Measurements from ENCODE around the gene AQP9.
"Not testable (repeated sequence)": the region's sequence is repeated elsewhere in the genome, so short reads cannot be mapped to it uniquely, and the experiment has no call there.

AQP9 gene

GRCh38 chr15:58174709-58175108 is 36.5 kb downstream of the AQP9 start:
- Histone ChIP-seq H3K9ac (ENCODE audit: low read length in 5 of 5) (no peak overlapping the region), H3K27me3 (ENCODE audit: control insufficient read depth in 5 of 5, insufficient read depth in 4 of 5, low read length in 5 of 5) (peaks cover 0 to 3% (median 0%) of the 10 kb centered on the region in 5 donors), H3K27ac (ENCODE audit: low read depth, low read length) (no peak overlapping the region), H3K36me3 (ENCODE audit: control insufficient read depth in 5 of 5, insufficient read depth in 5 of 5, low read length in 5 of 5) (no peaks in the 10 kb centered on the region), H3K9me3 (ENCODE audit: control insufficient read depth in 5 of 5, low read length in 5 of 5) (no peaks in the 10 kb centered on the region), H3K4me1 (ENCODE audit: control insufficient read depth in 5 of 5, insufficient read depth in 5 of 5, low read length in 5 of 5) (peaks cover 0 to under 1% (median 0%) of the 10 kb centered on the region in 5 donors), H3K4me3 (ENCODE audit: low read depth in 1 of 5, low read length in 5 of 5) (no peak overlapping the region)

GRCh38 chr15:58175955-58176354 is 37.8 kb downstream of the AQP9 start:
- peaks cover 0 to 3% (median 0%) of the 10 kb centered on the region in 5 donors for H3K27me3 ChIP-seq (ENCODE audit: control insufficient read depth in 5 of 5, insufficient read depth in 4 of 5, low read length in 5 of 5)
- no peak overlapping the region for H3K9ac ChIP-seq (ENCODE audit: low read length in 5 of 5)
- no peak overlapping the region for H3K27ac ChIP-seq (ENCODE audit: low read depth, low read length)
- H3K9me3 ChIP-seq (ENCODE audit: control insufficient read depth in 5 of 5, low read length in 5 of 5) = no peaks in the 10 kb centered on the region
- H3K36me3 ChIP-seq (ENCODE audit: control insufficient read depth in 5 of 5, insufficient read depth in 5 of 5, low read length in 5 of 5) = no peaks in the 10 kb centered on the region
- H3K4me1 ChIP-seq (ENCODE audit: control insufficient read depth in 5 of 5, insufficient read depth in 5 of 5, low read length in 5 of 5) = peaks cover 0 to 6% (median 0%) of the 10 kb centered on the region in 5 donors
- no peak overlapping the region for H3K4me3 ChIP-seq (ENCODE audit: low read depth in 1 of 5, low read length in 5 of 5)

GRCh38 chr15:58178668-58179067 is 40.5 kb downstream of the AQP9 start:
- H3K4me3 ChIP-seq (ENCODE audit: low read depth in 1 of 5, low read length in 5 of 5) = no peak overlapping the region
- H3K4me1 ChIP-seq (ENCODE audit: control insufficient read depth in 5 of 5, insufficient read depth in 5 of 5, low read length in 5 of 5) = peaks cover 0 to 6% (median 0%) of the 10 kb centered on the region in 5 donors
- H3K27me3 ChIP-seq (ENCODE audit: control insufficient read depth in 5 of 5, insufficient read depth in 4 of 5, low read length in 5 of 5) = peaks cover 0 to 4% (median 0%) of the 10 kb centered on the region in 5 donors
- no peak overlapping the region for H3K27ac ChIP-seq (ENCODE audit: low read depth, low read length)
- no peak overlapping the region for H3K9ac ChIP-seq (ENCODE audit: low read length in 5 of 5)
- H3K9me3 ChIP-seq (ENCODE audit: control insufficient read depth in 5 of 5, low read length in 5 of 5) = no peaks in the 10 kb centered on the region
- H3K36me3 ChIP-seq (ENCODE audit: control insufficient read depth in 5 of 5, insufficient read depth in 5 of 5, low read length in 5 of 5) = no peaks in the 10 kb centered on the region

- peaks cover 0 to 6% (median 0%) of the 10 kb centered on the region in 5 donors for H3K4me1 ChIP-seq (ENCODE audit: control insufficient read depth in 5 of 5, insufficient read depth in 5 of 5, low read length in 5 of 5)
- peaks cover 0 to 4% (median 0%) of the 10 kb centered on the region in 5 donors for H3K27me3 ChIP-seq (ENCODE audit: control insufficient read depth in 5 of 5, insufficient read depth in 4 of 5, low read length in 5 of 5)
- H3K4me3 ChIP-seq (ENCODE audit: low read depth in 1 of 5, low read length in 5 of 5) = no peak overlapping the region
- H3K9ac ChIP-seq (ENCODE audit: low read length in 5 of 5) = no peak overlapping the region
- H3K36me3 ChIP-seq (ENCODE audit: control insufficient read depth in 5 of 5, insufficient read depth in 5 of 5, low read length in 5 of 5) = no peaks in the 10 kb centered on the region
- no peak overlapping the region for H3K27ac ChIP-seq (ENCODE audit: low read depth, low read length)
- H3K9me3 ChIP-seq (ENCODE audit: control insufficient read depth in 5 of 5, low read length in 5 of 5) = no peaks in the 10 kb centered on the region
Observed at GRCh38 chr15:58179206-58179605, 41.0 kb downstream of the AQP9 start.

- Histone ChIP-seq H3K36me3 (ENCODE audit: control insufficient read depth in 5 of 5, insufficient read depth in 5 of 5, low read length in 5 of 5) (no peaks in the 10 kb centered on the region), H3K4me3 (ENCODE audit: low read depth in 1 of 5, low read length in 5 of 5) (no peak overlapping the region), H3K9me3 (ENCODE audit: control insufficient read depth in 5 of 5, low read length in 5 of 5) (no peaks in the 10 kb centered on the region), H3K9ac (ENCODE audit: low read length in 5 of 5) (no peak overlapping the region), H3K4me1 (ENCODE audit: control insufficient read depth in 5 of 5, insufficient read depth in 5 of 5, low read length in 5 of 5) (peaks cover 0 to 6% (median 0%) of the 10 kb centered on the region in 5 donors), H3K27me3 (ENCODE audit: control insufficient read depth in 5 of 5, insufficient read depth in 4 of 5, low read length in 5 of 5) (peaks cover 0 to 4% (median 0%) of the 10 kb centered on the region in 5 donors), H3K27ac (ENCODE audit: low read depth, low read length) (no peak overlapping the region)
Observed at GRCh38 chr15:58179741-58180381, 41.7 kb downstream of the AQP9 start.

GRCh38 chr15:58182460-58183163 is 44.4 kb downstream of the AQP9 start:
- H3K27ac ChIP-seq (ENCODE audit: low read depth, low read length) = no peak overlapping the region

GRCh38 chr15:58185439-58185838 is 47.3 kb downstream of the AQP9 start:
- Histone ChIP-seq H3K9me3 (ENCODE audit: control insufficient read depth in 5 of 5, low read length in 5 of 5) (no peaks in the 10 kb centered on the region), H3K4me1 (ENCODE audit: control insufficient read depth in 5 of 5, insufficient read depth in 5 of 5, low read length in 5 of 5) (no peaks in the 10 kb centered on the region), H3K4me3 (ENCODE audit: low read depth in 1 of 5, low read length in 5 of 5) (no peak overlapping the region), H3K27ac (ENCODE audit: low read depth, low read length) (no peak overlapping the region), H3K27me3 (ENCODE audit: control insufficient read depth in 5 of 5, insufficient read depth in 4 of 5, low read length in 5 of 5) (peaks cover 0 to 6% (median 0%) of the 10 kb centered on the region in 5 donors), H3K9ac (ENCODE audit: low read length in 5 of 5) (no peak overlapping the region), H3K36me3 (ENCODE audit: control insufficient read depth in 5 of 5, insufficient read depth in 5 of 5, low read length in 5 of 5) (no peaks in the 10 kb centered on the region)

More at GRCh38 chr15:58182460-58183163, 44.4 kb downstream of the AQP9 start:
- peaks cover 0 to 4% (median 0%) of the 10 kb centered on the region in 5 donors for H3K27me3 ChIP-seq (ENCODE audit: control insufficient read depth in 5 of 5, insufficient read depth in 4 of 5, low read length in 5 of 5)
- H3K9ac ChIP-seq (ENCODE audit: low read length in 5 of 5) = no peak overlapping the region
- H3K4me1 ChIP-seq (ENCODE audit: control insufficient read depth in 5 of 5, insufficient read depth in 5 of 5, low read length in 5 of 5) = peaks cover 0 to 6% (median 0%) of the 10 kb centered on the region in 5 donors
- H3K36me3 ChIP-seq (ENCODE audit: control insufficient read depth in 5 of 5, insufficient read depth in 5 of 5, low read length in 5 of 5) = no peaks in the 10 kb centered on the region
- H3K4me3 ChIP-seq (ENCODE audit: low read depth in 1 of 5, low read length in 5 of 5) = no peak overlapping the region
- H3K9me3 ChIP-seq (ENCODE audit: control insufficient read depth in 5 of 5, low read length in 5 of 5) = no peaks in the 10 kb centered on the region

- Histone ChIP-seq H3K9me3 (ENCODE audit: control insufficient read depth in 5 of 5, low read length in 5 of 5) (no peaks in the 10 kb centered on the region), H3K4me3 (ENCODE audit: low read depth in 1 of 5, low read length in 5 of 5) (no peak overlapping the region), H3K9ac (ENCODE audit: low read length in 5 of 5) (no peak overlapping the region), H3K27ac (ENCODE audit: low read depth, low read length) (no peak overlapping the region), H3K4me1 (ENCODE audit: control insufficient read depth in 5 of 5, insufficient read depth in 5 of 5, low read length in 5 of 5) (no peaks in the 10 kb centered on the region), H3K27me3 (ENCODE audit: control insufficient read depth in 5 of 5, insufficient read depth in 4 of 5, low read length in 5 of 5) (peaks cover 0 to 5% (median 0%) of the 10 kb centered on the region in 5 donors), H3K36me3 (ENCODE audit: control insufficient read depth in 5 of 5, insufficient read depth in 5 of 5, low read length in 5 of 5) (no peaks in the 10 kb centered on the region)
Observed at GRCh38 chr15:58189148-58189811, 51.1 kb downstream of the AQP9 start.

GRCh38 chr15:58190419-58190818 is 52.2 kb downstream of the AQP9 start:
- no peaks in the 10 kb centered on the region for H3K9me3 ChIP-seq (ENCODE audit: control insufficient read depth in 5 of 5, low read length in 5 of 5)
- no peaks in the 10 kb centered on the region for H3K36me3 ChIP-seq (ENCODE audit: control insufficient read depth in 5 of 5, insufficient read depth in 5 of 5, low read length in 5 of 5)
- no peak overlapping the region for H3K9ac ChIP-seq (ENCODE audit: low read length in 5 of 5)
- no peak overlapping the region for H3K27ac ChIP-seq (ENCODE audit: low read depth, low read length)
- H3K4me3 ChIP-seq (ENCODE audit: low read depth in 1 of 5, low read length in 5 of 5) = no peak overlapping the region
- no peaks in the 10 kb centered on the region for H3K4me1 ChIP-seq (ENCODE audit: control insufficient read depth in 5 of 5, insufficient read depth in 5 of 5, low read length in 5 of 5)
- peaks cover 0 to 2% (median 0%) of the 10 kb centered on the region in 5 donors for H3K27me3 ChIP-seq (ENCODE audit: control insufficient read depth in 5 of 5, insufficient read depth in 4 of 5, low read length in 5 of 5)

- H3K36me3 ChIP-seq (ENCODE audit: control insufficient read depth in 5 of 5, insufficient read depth in 5 of 5, low read length in 5 of 5) = not testable (repeated sequence)
Observed at GRCh38 chr15:58193636-58194035, 55.5 kb downstream of the AQP9 start.

More at GRCh38 chr15:58193636-58194035, 55.5 kb downstream of the AQP9 start:
- H3K4me3 ChIP-seq (ENCODE audit: low read depth in 1 of 5, low read length in 5 of 5); H3K27ac ChIP-seq (ENCODE audit: low read depth, low read length); H3K27me3 ChIP-seq (ENCODE audit: control insufficient read depth in 5 of 5, insufficient read depth in 4 of 5, low read length in 5 of 5); H3K4me1 ChIP-seq (ENCODE audit: control insufficient read depth in 5 of 5, insufficient read depth in 5 of 5, low read length in 5 of 5); H3K9ac ChIP-seq (ENCODE audit: low read length in 5 of 5); H3K9me3 ChIP-seq (ENCODE audit: control insufficient read depth in 5 of 5, low read length in 5 of 5): not testable (repeated sequence)
